Anterior cingulate cortex (tissue), 58 donors: ENCODE measurements around the gene PLEKHJ1.

Source experiments
- DNase-seq, 58 donors: peaks; one replicate each; lab custom pipeline; 2025; lab: John Stamatoyannopoulos, UW

Gene PLEKHJ1

DNA sequence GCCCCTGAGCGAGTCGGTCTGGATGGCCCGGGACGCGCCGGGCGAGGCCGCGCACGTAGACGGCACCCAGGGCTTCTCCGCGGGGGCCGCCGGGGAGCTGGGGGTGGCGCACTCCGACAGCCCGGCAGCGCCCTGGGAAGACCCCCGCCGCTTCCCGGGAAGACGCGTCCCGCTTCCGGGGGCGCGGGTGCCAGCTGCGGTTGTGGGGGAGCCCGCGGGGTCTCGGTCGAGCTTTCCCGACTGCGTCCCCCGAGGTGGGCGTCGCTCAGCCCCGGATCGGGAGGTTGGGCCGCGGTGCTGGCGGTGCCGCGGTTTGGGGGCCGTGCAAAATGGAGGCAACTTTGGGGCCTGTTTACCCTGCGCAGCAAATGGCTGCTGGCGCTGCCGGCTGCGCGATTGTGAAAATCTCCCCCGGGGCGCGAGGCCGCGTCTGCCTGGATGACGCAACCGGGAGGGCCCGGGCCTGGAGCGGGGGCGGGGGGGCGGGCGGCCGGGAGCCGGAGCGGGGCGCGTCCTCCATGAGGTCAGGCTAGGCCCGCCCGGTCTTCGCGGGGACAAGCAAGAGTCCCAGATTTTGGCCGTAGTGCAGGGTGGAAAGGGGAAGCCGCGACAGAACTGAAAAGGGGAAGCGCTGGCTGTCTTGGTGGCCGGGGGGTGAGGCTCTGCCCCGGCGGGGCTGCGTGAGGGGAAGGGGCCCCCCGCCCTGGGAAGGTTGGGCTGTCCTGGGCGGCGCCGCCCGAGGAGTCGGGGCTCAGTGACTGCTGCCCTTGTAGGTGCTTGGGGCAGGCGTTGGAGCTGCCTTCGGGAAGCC is 34.5 kb upstream of the PLEKHJ1 start:
- peak in 54 of 58 donors; percentile 12 to 82 (median 59) for DNase-seq

- DNase-seq: peak in 2 of 58 donors; percentile 37 to 40
Measured at GRCh38 chr19:2270157-2270422, 34.0 kb upstream of the PLEKHJ1 start.

GRCh38 chr19:2269244-2270156 is 33.4 kb upstream of the PLEKHJ1 start:
- DNase-seq: peak; percentile 73 to 99 (median 96)

GRCh38 chr19:2268861-2269243 is 32.7 kb upstream of the PLEKHJ1 start:
- no peak for DNase-seq

DNA sequence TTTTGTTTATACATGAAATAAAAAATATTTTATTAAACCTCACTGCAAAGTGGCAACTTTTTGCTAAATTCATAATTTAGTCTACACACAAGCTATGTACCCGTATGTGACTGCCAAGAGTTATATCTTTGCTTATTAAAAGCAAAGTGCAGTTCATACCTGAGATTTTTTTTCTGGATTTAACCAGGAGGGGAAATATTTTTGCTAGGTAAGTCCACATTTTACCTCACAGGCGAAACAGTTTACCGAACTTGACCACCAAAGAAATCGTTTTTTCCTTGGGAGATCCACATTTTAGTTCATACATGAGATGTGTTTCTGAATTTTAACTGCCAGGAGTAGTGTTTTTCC is 32.3 kb upstream of the PLEKHJ1 start:
- DNase-seq: no peak

DNA sequence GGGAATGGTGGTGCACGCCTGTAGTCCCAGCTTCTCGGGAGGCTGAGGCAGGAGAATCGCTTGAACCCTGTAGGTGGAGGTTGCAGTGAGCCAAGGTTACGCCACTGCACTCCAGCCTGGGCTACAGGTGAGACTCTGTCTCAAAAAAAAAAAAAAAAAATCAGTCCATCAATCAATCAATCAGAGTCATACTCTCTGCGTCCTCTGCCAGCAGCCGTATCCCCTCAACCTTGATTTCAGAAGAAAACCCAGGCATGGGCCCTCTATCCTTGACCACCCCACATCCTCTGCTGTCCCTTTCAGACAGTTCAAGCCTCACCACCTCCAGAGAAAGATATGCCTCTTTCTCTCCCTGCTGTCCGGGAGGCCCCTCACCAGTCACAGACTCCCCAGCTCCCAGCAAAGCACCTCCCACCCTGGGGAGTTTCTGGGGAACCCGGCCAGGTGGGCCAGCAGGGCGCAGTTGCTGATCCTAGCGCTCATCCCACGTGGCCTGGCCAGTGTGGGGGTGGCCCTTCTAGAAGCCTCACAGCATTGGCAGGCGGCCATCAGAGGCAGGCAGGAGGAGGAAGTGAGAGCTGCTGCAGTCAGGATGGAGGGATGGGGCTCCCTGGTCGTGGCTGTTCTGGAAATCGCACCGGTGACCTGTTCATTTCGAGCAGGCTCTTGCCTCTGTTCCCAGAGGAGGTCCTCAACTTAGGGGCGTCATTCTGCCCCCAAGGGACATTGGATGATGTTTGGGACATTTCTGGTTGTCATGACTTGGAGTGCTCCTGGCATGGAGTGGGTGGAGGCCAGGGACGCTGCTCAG is 30.3 kb upstream of the PLEKHJ1 start:
- DNase-seq: peak in 54 of 58 donors; percentile 17 to 81 (median 55)

- DNase-seq: no peak
Measured at GRCh38 chr19:2261438-2262172, 25.5 kb upstream of the PLEKHJ1 start.

DNA sequence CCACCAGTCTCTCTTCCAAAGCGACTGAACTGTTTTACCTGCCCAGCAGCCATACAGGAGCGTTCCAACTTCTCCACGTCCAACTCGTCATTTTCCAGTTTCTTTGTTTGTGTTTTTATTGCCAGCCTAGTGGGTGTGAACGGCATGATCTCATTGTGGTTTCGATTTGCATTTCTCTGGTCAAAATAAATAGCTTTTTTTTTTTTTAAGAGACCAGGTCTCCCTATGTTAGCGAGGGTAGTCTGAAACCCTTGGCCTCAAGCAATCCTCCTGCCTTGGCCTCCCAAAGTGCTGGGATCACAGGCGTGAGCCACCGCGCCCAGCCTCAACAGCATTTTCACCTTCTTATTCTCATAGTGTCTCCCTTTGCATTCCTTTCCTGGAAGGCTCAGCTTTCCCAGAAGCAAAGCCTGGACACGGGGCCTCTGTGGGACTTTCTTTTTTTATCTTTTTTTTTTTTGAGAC is 24.2 kb upstream of the PLEKHJ1 start:
- no peak for DNase-seq

- DNase-seq: no peak
Measured at GRCh38 chr19:2259336-2259735, 23.2 kb upstream of the PLEKHJ1 start.

DNA sequence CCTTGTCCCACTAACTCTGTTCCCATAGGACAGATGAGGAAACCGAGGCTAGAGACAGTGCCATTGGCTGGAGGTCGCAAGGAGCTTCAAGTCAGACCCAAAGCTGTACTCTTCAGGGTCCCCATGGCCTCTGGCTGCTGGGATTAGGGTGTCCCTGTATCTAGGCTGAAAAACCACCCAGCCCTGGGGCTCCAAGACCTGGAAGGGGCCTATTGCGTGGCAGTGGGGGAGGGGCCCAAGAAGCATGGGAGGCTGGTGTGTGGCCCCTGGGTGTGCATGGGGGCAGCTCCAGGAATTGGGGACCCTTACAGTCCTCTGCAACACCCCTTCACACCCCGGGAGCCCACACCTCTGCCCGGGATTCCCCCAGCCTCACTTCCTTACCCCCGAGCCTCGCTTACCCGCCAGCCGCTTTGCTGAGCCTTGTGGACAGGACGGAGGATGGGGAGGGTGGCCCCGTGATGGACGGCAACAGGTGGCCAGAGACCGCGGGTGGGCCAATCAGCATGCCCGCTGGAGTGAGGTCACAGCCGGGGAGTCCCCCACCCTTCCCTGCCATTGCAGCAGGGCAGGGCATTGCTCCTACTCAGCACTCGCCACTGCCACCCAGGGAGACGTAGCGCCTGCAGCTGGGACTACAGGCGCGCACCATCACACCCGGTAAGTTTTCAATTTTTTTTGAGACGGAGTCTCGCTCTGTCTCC is 20.0 kb upstream of the PLEKHJ1 start, which contains the start of gene JSRP1:
Gene JSRP1, minus strand, starts transcription at position 436 of the 704 bp plus-strand sequence. CDS start 1,103 bp downstream, outside the sequence.
- no peak for DNase-seq

- DNase-seq: no peak
Measured at GRCh38 chr19:2255112-2255845, 19.1 kb upstream of the PLEKHJ1 start.

- no peak for DNase-seq
Measured at GRCh38 chr19:2254064-2254872, 18.1 kb upstream of the PLEKHJ1 start.

DNA sequence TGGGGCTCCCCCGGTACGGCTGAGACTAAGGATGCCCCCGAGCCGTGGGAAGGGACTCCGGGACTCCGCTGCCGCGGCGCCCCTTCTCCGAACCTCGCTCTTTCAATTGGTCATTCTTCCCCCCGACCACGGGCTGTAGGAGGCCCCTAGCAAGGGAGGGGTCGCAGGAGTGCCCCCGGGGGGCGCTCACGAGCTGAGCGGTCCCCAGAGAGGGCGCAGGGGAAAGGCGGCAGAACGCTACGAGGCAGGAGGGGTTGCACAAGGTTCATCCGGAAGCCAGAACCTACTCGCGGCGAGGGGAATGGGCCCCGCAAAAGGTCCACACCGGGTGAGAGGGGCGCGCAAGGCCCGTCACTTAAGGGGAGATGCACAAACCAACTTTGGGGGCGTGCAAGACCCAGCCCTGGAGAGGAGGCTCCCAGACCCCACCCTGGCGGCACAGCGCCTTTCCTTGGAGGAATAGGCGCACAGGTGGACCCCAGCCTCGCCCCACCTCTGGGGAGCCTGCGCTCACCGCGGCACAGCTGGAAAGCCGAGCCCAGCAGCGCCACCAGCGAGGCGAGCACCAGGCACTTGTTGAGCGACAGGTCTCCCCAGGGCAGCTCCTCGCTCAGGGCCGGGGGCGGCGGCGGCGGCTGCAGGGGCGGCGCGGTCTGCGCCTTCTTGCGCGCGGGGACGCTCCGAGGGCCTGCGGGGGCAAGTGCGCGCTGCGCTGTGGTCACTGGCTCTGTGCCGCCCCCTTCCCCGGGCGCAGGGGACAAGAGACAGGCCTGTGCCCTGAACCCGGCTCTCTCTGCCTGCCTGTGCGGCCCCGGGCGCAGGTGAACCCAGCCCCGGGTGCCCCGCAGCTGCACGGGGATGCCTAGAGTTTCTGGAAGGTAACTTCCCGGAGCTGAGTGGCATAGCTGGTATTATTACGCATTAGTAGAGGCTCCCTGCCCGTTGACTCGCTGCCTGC is 17.3 kb upstream of the PLEKHJ1 start:
- no peak for DNase-seq

- DNase-seq: no peak
Measured at GRCh38 chr19:2252797-2253105, 16.6 kb upstream of the PLEKHJ1 start.

DNA sequence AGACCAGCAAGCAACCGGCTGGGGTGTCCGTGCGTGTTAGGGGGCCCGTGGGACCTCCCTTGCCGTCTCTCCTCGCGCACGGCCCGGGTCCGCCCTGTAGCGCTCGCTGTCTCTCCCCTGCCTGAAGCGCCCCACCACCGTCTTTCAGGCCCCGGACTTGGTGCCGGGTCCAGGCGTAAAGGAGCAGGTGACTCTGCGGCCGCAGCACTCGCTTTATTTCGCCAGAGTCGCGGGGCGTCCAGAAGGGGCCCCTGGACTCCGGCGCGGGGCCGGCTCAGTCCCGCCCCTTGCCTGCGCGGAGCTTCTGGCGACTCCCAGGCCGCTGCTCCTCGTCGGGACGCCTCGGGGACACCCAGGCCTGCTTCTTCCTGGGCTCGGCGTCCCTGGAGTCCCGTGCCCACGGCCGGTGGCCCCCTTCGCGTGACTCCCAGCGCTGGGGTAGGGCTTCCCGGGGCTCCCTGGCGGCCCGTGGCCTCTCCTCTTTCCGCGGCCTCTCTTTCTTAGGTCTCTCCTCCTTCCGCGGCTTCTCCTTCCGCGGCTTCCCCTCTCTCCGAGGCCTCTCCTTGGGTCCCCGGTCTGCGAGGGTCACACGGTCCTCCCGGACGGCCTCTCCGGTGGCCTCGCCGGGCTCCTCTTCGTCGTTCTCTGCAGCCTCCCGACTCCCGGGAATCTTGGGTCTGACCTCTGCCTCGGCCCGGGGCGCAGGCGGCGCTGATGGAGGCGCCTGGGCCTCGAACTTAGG is 16.1 kb upstream of the PLEKHJ1 start:
- DNase-seq: no peak
